ENCODE results near the gene EIF2D.

The EIF2D gene

GRCh38 chr1:206653715-206654459 lies 41.6 kb upstream of the EIF2D start:
- no peaks in the 10 kb centered on the region for H3K9me3 ChIP-seq (ENCODE audit: control insufficient read depth, low read length)
- H3K27ac ChIP-seq: no peak overlapping the region
- no peaks in the 10 kb centered on the region for H3K27me3 ChIP-seq (ENCODE audit: control insufficient read depth, insufficient read depth, low read length)

GRCh38 chr1:206651958-206652890 lies 40.0 kb upstream of the EIF2D start:
- Histone ChIP-seq H2AFZ (no peak overlapping the region), H3K27ac (no peak overlapping the region), H3K4me1 (no peaks in the 10 kb centered on the region), H3K4me2 (ENCODE audit: low read length) (no peak overlapping the region), H3K27me3 (ENCODE audit: control insufficient read depth, insufficient read depth, low read length) (no peaks in the 10 kb centered on the region), H3K36me3 (ENCODE audit: control insufficient read depth, insufficient read depth, low read length) (no peaks in the 10 kb centered on the region), H3K9ac (no peak overlapping the region), H3K79me2 (no peaks in the 10 kb centered on the region), H3K4me3 (ENCODE audit: low read depth, low read length) (no peak overlapping the region), H3K9me3 (ENCODE audit: control insufficient read depth, low read length) (no peaks in the 10 kb centered on the region)
- no peak for TF ChIP-seq CTCF (IDR thresholded peaks at IDR 0.05)

More at GRCh38 chr1:206653715-206654459, 41.6 kb upstream of the EIF2D start:
- H3K9ac ChIP-seq: no peak overlapping the region
- no peaks in the 10 kb centered on the region for H3K4me1 ChIP-seq
- no peak overlapping the region for H3K4me3 ChIP-seq (ENCODE audit: low read depth, low read length)
- no peak for TF ChIP-seq CTCF (IDR thresholded peaks at IDR 0.05)
- H2AFZ ChIP-seq: no peak overlapping the region
- no peaks in the 10 kb centered on the region for H3K36me3 ChIP-seq (ENCODE audit: control insufficient read depth, insufficient read depth, low read length)
- H3K4me2 ChIP-seq (ENCODE audit: low read length): no peak overlapping the region
- H3K79me2 ChIP-seq: no peaks in the 10 kb centered on the region

GRCh38 chr1:206651014-206651413 lies 38.7 kb upstream of the EIF2D start:
- Histone ChIP-seq H3K4me3 (ENCODE audit: low read depth, low read length) (no peak overlapping the region), H3K27ac (no peak overlapping the region), H3K4me1 (no peaks in the 10 kb centered on the region), H3K79me2 (no peaks in the 10 kb centered on the region), H3K9me3 (ENCODE audit: control insufficient read depth, low read length) (no peaks in the 10 kb centered on the region), H2AFZ (no peak overlapping the region), H3K36me3 (ENCODE audit: control insufficient read depth, insufficient read depth, low read length) (no peaks in the 10 kb centered on the region), H3K4me2 (ENCODE audit: low read length) (no peak overlapping the region), H3K9ac (no peak overlapping the region), H3K27me3 (ENCODE audit: control insufficient read depth, insufficient read depth, low read length) (no peaks in the 10 kb centered on the region)
- no peak for TF ChIP-seq CTCF (IDR thresholded peaks at IDR 0.05)

GRCh38 chr1:206649261-206649921 lies 37.1 kb upstream of the EIF2D start:
- Histone ChIP-seq H3K9ac (no peak overlapping the region), H3K79me2 (no peaks in the 10 kb centered on the region), H3K4me1 (no peaks in the 10 kb centered on the region), H2AFZ (no peak overlapping the region), H3K27ac (no peak overlapping the region), H3K36me3 (ENCODE audit: control insufficient read depth, insufficient read depth, low read length) (no peaks in the 10 kb centered on the region), H3K4me3 (ENCODE audit: low read depth, low read length) (no peak overlapping the region), H3K9me3 (ENCODE audit: control insufficient read depth, low read length) (no peaks in the 10 kb centered on the region), H3K4me2 (ENCODE audit: low read length) (no peak overlapping the region), H3K27me3 (ENCODE audit: control insufficient read depth, insufficient read depth, low read length) (no peaks in the 10 kb centered on the region)
- no peak for TF ChIP-seq CTCF (IDR thresholded peaks at IDR 0.05)

All from parathyroid adenoma (tissue), 2 donors.